ENCODE data around the gene NINJ1. TPM values are rescaled to one million over a fixed set of nuclear protein-coding genes. Genes with fewer than 3 reads are reported as not detected.
A peak's percentile ranks its signal among the peaks of the same experiment; 100 is the strongest.

NINJ1 gene
- total and polyA plus RNA-seq, 2 of the 13 experiments (the other 11 are each of a cell fraction or from before 2014, with no cell fraction given), result 81.2 to 92.1 TPM

DNA sequence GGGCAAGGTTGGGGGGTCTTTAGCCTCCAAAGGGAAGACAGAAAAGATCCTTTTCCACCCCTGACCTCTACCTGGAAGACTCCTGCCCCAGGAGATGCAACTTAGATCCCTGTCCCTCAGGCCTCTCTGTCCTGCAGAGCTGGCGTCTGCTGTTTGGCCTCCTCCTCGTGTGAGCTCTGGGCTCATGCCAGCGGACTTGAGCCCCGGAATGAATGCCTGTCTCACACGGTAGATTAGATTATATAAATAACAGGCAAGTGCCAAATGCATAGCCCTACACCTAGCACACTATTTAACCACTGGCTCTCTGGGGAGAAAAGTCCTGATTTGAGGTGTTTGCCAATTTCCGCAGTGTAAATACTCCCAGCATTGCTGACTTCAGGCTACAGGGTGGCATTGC, 48.5 kb upstream of the NINJ1 start:
- H3K4me3 ChIP-seq (replicated peaks in 1 of 3; ENCODE audit: insufficient read depth in 1 of 3, low read depth in 2 of 3, low read length in 3 of 3), result peak overlapping the region in 1 of 3 experiments; percentile 32; a peak in 2 of 6 replicates
- ATAC-seq (peak; percentile 15), DNase-seq (ENCODE audit: low spot score) (peak; percentile 51), FAIRE-seq (no peak)
- TF ChIP-seq GATAD2A (CRISPR knock-in tag; IDR thresholded peaks at IDR 0.05), result peak; percentile 24; the same call in 1 of the 2 replicates
- peak; percentile 20 for TF ChIP-seq TEAD3 (CRISPR knock-in tag; optimal IDR thresholded peaks at IDR 0.05; ENCODE audit: borderline replicate concordance)
- peak; percentile 30; the same call in 1 of the 2 replicates for TF ChIP-seq PITX1 (CRISPR knock-in tag; IDR thresholded peaks at IDR 0.05)
- TF ChIP-seq, protein P1, sequence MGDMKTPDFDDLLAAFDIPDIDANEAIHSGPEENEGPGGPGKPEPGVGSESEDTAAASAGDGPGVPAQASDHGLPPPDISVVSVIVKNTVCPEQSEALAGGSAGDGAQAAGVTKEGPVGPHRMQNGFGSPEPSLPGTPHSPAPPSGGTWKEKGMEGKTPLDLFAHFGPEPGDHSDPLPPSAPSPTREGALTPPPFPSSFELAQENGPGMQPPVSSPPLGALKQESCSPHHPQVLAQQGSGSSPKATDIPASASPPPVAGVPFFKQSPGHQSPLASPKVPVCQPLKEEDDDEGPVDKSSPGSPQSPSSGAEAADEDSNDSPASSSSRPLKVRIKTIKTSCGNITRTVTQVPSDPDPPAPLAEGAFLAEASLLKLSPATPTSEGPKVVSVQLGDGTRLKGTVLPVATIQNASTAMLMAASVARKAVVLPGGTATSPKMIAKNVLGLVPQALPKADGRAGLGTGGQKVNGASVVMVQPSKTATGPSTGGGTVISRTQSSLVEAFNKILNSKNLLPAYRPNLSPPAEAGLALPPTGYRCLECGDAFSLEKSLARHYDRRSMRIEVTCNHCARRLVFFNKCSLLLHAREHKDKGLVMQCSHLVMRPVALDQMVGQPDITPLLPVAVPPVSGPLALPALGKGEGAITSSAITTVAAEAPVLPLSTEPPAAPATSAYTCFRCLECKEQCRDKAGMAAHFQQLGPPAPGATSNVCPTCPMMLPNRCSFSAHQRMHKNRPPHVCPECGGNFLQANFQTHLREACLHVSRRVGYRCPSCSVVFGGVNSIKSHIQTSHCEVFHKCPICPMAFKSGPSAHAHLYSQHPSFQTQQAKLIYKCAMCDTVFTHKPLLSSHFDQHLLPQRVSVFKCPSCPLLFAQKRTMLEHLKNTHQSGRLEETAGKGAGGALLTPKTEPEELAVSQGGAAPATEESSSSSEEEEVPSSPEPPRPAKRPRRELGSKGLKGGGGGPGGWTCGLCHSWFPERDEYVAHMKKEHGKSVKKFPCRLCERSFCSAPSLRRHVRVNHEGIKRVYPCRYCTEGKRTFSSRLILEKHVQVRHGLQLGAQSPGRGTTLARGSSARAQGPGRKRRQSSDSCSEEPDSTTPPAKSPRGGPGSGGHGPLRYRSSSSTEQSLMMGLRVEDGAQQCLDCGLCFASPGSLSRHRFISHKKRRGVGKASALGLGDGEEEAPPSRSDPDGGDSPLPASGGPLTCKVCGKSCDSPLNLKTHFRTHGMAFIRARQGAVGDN (CRISPR knock-in tag; IDR thresholded peaks at IDR 0.05), result no peak
- 0 out of 2 replicates have a peak, but pooled peaks have one; percentile 37 for TF ChIP-seq PHF21A (CRISPR knock-in tag; IDR thresholded peaks at IDR 0.05)
- TF ChIP-seq MIXL1 (CRISPR knock-in tag; IDR thresholded peaks at IDR 0.05), result 0 out of 2 replicates have a peak, but pooled peaks have one; percentile 21
- TF ChIP-seq, protein P2, sequence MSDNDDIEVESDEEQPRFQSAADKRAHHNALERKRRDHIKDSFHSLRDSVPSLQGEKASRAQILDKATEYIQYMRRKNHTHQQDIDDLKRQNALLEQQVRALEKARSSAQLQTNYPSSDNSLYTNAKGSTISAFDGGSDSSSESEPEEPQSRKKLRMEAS (IDR thresholded peaks at IDR 0.05), result 0 out of 2 replicates have a peak, but pooled peaks have one; percentile 31
- TF ChIP-seq NR2F6 (IDR thresholded peaks at IDR 0.05), result no peak
- 0 out of 2 replicates have a peak, but pooled peaks have one; percentile 8 for TF ChIP-seq NR2F6 (CRISPR knock-in tag; IDR thresholded peaks at IDR 0.05)
- TF ChIP-seq ZNF878 (CRISPR knock-in tag; IDR thresholded peaks at IDR 0.05), result 0 out of 2 replicates have a peak, but pooled peaks have one; percentile 17
- no peak for TF ChIP-seq FOXA1 (IDR thresholded peaks at IDR 0.05)
- peak; percentile 30; the same call in 1 of the 2 replicates for TF ChIP-seq FOXA1 (CRISPR knock-in tag; IDR thresholded peaks at IDR 0.05)
- 0 out of 2 replicates have a peak, but pooled peaks have one; percentile 16 for TF ChIP-seq ZNF614 (CRISPR knock-in tag; IDR thresholded peaks at IDR 0.05; ENCODE audit: borderline replicate concordance)
- 0 out of 2 replicates have a peak, but pooled peaks have one; percentile 12 for TF ChIP-seq HDAC2 (CRISPR knock-in tag; IDR thresholded peaks at IDR 0.05)
- TF ChIP-seq, protein P3, sequence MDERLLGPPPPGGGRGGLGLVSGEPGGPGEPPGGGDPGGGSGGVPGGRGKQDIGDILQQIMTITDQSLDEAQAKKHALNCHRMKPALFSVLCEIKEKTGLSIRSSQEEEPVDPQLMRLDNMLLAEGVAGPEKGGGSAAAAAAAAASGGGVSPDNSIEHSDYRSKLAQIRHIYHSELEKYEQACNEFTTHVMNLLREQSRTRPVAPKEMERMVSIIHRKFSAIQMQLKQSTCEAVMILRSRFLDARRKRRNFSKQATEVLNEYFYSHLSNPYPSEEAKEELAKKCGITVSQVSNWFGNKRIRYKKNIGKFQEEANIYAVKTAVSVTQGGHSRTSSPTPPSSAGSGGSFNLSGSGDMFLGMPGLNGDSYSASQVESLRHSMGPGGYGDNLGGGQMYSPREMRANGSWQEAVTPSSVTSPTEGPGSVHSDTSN (CRISPR knock-in tag; IDR thresholded peaks at IDR 0.05), result no peak
- no peak for TF ChIP-seq ATF1 (CRISPR knock-in tag; IDR thresholded peaks at IDR 0.05)
- in situ Hi-C loops (cut with HindIII; ENCODE audit: extremely low pct_ligation_motif_present, low pct_unique_long_range_greater_than_20kb), result no loop called here
- H3K9ac ChIP-seq (ENCODE audit: insufficient read depth, low read depth, low read length), result no peak overlapping the region
- no peak overlapping the region for H2AFZ ChIP-seq (ENCODE audit: low read length)
- H3K4me2 ChIP-seq (ENCODE audit: low read depth, low read length), result peak overlapping the region; percentile 80
- ChIA-PET POLR2A (interaction anchor here (1.1 to 1.7 kb wide), 4 partner anchors 15 to 116 kb away, joined by 3 to 5 read pairs (median 3); no protein-coding TSS in a partner anchor), CTCF (ENCODE audit: low intra/inter-chr PET ratio, low total read pairs) (no interaction called here)
- 0% methylated on average over 4 of the region's 6 CpGs for WGBS (ENCODE audit: low lambda C conversion rate)
- H3K27ac ChIP-seq (ENCODE audit: extremely low read length, insufficient read depth, low read length), result no peak overlapping the region
- no peaks in the 10 kb centered on the region for H3K36me3 ChIP-seq (replicated peaks in 1 of 2; ENCODE audit: control insufficient read depth in 1 of 2, insufficient read depth in 2 of 2, low read length in 2 of 2)
- H3K9me3 ChIP-seq (ENCODE audit: low read length), result no peaks in the 10 kb centered on the region
- no peaks in the 10 kb centered on the region for H4K20me1 ChIP-seq (ENCODE audit: insufficient read depth, low read length)
- peaks cover 23% of the 10 kb centered on the region for H3K79me2 ChIP-seq (ENCODE audit: insufficient read depth, low read length)
- H3K4me1 ChIP-seq (ENCODE audit: insufficient read depth, low read length), result peaks cover 86% of the 10 kb centered on the region
- peaks cover 3 to 30% of the 10 kb centered on the region in 2 experiments; a peak in 4 of 5 replicates for H3K27me3 ChIP-seq (ENCODE audit: control insufficient read depth in 1 of 2, insufficient read depth in 2 of 2, low read length in 2 of 2)
- no TSS peak for BruUV-seq (replicated peaks)
- intact Hi-C loops (cut with micrococcal nuclease; ENCODE audit: unreplicated experiment), result no loop called here
